T1000 (cell line): ENCODE data around the gene PPP1R3A.
"Not testable (repeated sequence)": the region's sequence is repeated elsewhere in the genome, so short reads cannot be mapped to it uniquely, and the experiment has no call there.

ENCODE experiments used
- DNase-seq: peaks from one replicate; lab custom pipeline; 2025; ENCODE audit warnings: mixed read lengths; lab: John Stamatoyannopoulos, UW

The PPP1R3A gene, protein sequence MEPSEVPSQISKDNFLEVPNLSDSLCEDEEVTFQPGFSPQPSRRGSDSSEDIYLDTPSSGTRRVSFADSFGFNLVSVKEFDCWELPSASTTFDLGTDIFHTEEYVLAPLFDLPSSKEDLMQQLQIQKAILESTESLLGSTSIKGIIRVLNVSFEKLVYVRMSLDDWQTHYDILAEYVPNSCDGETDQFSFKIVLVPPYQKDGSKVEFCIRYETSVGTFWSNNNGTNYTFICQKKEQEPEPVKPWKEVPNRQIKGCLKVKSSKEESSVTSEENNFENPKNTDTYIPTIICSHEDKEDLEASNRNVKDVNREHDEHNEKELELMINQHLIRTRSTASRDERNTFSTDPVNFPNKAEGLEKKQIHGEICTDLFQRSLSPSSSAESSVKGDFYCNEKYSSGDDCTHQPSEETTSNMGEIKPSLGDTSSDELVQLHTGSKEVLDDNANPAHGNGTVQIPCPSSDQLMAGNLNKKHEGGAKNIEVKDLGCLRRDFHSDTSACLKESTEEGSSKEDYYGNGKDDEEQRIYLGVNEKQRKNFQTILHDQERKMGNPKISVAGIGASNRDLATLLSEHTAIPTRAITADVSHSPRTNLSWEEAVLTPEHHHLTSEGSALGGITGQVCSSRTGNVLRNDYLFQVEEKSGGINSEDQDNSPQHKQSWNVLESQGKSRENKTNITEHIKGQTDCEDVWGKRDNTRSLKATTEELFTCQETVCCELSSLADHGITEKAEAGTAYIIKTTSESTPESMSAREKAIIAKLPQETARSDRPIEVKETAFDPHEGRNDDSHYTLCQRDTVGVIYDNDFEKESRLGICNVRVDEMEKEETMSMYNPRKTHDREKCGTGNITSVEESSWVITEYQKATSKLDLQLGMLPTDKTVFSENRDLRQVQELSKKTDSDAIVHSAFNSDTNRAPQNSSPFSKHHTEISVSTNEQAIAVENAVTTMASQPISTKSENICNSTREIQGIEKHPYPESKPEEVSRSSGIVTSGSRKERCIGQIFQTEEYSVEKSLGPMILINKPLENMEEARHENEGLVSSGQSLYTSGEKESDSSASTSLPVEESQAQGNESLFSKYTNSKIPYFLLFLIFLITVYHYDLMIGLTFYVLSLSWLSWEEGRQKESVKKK

DNA sequence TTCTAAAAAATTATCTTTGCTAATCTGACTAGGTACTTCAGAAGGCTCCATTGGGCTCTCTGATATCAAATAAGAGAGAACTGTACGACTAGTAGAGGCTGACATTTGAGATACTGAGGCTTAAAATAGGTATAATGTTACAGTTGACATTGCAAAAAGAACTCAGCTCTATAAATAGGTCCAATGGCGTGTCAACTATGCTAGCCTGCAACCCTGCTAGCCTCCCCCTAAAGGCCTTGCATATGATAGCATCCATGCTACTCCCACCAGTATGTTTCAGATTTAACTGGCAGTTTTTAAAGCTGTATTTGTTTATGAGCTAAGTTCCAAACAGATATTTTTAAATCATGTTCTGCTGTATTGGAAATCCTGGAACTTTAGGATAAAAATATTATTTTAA is at the start of gene PPP1R3A:
PPP1R3A (minus strand) TSS at position 64 of the 400 bp plus-strand sequence; CDS start at position 51, 13 bp downstream.
- no peak for DNase-seq

DNA sequence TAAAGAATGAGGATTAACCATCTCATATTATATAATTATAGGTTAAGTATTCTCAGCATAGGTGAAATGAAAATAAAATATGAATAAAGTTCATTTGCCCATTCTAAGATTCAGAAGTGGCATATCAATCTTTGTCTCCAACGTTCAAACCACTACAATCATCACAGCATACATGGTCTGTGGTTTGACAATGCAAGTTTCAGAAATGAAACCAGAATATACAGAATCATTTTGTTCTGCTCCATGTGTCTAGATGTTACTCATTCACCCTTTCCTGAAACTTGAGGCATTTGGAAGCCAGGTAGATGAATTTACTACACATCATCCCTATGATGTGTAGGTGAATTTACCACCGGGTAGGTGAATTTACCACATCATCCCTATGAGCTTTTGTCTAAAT is 44.5 kb upstream of the PPP1R3A start:
- DNase-seq = no peak

DNA sequence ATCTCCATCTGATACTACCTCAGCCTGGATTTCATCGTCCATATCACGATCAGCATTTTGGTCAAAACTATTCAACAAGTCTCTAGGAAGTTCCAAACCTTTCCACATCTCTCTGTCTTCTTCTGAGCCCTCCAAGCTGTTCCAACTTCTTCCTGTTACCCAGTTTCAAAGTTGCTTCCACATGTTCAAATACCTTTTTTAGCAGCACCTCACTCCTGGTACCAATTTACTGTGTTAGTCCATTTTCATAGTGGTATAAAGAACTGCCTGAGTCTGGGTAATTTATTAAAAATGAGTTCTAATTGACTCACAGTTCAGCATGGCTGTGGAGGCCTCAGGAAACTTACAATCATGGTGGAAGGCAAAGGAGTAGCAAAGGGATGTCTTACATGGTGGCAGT is 41.1 kb upstream of the PPP1R3A start:
- DNase-seq = no peak

DNA sequence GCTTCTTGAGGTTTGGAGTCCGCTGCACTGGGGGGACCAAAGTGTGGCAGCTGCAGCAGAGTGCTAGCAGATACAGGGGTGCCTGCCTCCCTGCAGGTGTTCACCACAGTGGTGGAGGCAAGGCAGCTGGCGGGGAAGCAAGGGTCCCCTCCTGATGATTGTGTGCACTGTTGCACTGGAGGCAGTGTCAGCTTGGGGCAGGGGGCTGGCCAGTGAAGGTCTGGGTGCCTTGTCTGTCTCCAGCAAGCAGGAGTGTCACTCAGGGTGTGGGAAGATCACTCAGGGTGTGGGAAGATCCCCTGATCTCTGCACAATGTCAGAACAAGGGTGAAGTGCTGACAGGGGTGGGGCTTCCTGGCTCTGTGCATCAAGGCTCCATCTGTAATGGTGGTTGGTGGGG is 36.3 kb upstream of the PPP1R3A start:
- no peak for DNase-seq

DNA sequence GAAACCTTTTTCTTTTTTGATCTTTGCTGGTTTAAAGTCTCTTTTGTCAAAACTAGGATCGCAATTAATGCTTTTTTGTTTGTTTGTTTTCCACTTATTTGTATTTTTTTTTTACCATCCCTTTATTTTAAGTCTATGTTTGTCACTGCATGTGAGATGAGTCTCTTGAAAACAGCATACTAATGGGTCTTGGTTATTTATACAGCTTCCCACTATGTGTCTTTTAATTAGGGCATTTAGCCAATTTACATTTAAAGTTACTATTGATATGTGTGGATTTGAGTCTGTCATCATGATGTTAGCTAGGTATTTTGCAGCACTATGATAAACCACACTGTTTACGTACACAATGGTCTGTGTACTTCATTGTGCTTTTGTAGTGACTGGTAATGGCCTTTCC is 34.7 kb upstream of the PPP1R3A start:
- no peak for DNase-seq

GRCh38 chr7:113945018-113945938 is 26.5 kb upstream of the PPP1R3A start:
- DNase-seq = no peak

DNA sequence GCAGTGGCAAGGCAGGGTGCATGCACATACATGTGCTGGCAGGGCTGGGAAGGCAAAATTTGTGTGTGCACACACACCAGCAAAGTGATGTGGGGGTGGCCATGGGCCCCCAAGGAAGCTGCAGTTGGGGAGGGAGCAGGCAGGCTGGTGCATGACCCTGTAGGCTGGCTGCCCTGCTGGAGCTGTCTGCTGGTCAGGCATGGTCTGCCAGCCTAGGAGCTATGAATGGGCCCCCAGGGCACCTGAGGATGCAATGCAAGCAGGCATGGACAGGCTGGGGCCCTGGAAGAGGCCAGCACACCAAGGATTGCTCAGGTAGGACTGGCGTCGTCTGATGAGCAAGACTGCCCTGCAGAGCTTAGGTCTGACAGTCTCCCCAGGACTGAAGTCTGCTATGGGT is 18.2 kb upstream of the PPP1R3A start:
- DNase-seq = no peak

DNA sequence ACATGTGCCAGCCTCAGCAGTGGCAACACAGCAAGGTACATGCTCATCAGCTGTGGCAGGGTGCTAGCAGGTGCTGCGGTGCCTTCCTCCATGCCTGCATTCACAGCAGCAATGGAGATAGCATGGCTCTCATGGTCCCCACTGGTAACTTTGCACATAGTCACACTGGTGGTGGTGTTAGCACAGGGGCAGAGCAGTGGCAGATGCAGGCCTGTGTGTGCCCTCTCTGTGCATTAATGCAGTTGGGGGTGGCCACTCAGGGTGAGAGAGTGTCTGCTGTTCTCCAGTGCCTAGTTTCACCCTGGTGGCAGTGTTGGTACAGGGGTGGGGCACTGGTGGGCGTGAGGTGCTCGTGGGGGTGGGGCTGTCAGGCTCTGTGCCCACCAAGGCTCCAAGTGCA is 17.7 kb upstream of the PPP1R3A start:
- DNase-seq = no peak

GRCh38 chr7:113929389-113929788 is 10.6 kb upstream of the PPP1R3A start:
- not testable (repeated sequence) for DNase-seq

DNA sequence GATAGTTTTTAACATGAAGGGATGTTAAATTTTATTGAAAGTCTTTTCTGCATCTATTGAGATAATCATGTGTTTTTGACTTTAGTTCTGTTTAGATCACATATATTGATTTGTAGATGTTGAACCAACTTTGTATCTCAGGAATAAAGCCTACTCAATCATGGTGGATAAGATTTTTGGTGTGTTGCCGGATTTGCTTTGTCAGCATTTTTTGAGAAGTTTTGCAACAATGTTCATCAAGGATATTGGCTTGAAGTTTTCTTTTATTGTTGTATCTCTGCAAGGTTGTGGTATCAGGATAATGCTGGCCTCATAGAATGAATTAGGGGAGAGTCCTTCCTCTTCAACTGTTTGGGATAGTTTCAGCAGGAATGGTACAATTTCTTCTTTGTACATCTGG is 9.3 kb upstream of the PPP1R3A start:
- DNase-seq = no peak

DNA sequence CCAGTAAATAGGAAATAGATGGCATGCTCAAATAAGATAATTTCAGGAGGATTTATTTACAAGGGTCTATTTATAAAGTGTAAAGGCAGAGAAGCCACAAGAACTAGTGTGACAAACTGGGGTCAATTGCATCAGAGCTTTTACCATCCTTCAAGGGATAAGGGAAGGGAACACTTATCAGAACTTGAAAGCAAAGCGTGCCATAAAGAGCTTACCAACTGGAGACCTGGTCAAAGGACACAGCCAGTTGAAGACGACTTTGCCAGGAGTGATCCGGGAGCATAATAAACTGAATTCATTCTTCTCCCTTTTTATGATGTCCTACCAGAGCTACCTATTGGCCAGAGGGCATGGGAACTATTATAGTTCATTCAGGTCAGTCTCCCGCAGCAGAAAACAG is 3.2 kb upstream of the PPP1R3A start:
- no peak for DNase-seq

GRCh38 chr7:113921363-113921762 is 2.6 kb upstream of the PPP1R3A start:
- DNase-seq = no peak

GRCh38 chr7:113917840-113918239 is 969 bp downstream of the PPP1R3A start:
- no peak for DNase-seq

GRCh38 chr7:113915956-113916355 is 2.9 kb downstream of the PPP1R3A start:
- DNase-seq = no peak

GRCh38 chr7:113912876-113913275 is 5.9 kb downstream of the PPP1R3A start:
- no peak for DNase-seq

DNA sequence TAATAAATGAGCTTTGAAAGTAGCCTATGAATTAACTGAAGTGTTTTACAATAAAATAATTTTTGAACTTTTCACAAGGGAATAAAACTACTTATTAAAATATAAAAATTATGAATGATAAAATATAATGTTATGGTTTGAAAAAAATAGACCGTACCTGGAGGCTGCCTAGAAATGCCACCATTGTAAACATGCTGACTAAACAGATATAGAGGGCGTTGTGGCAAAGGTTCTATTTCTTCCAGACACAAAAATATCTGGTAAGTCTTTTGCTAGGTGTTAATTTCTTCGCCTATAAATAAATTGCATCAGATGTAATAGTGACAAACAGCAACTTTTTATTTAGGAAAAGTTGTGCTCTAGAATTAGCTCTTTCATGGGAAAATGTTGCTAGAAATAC is 11.2 kb downstream of the PPP1R3A start:
- DNase-seq = no peak

DNA sequence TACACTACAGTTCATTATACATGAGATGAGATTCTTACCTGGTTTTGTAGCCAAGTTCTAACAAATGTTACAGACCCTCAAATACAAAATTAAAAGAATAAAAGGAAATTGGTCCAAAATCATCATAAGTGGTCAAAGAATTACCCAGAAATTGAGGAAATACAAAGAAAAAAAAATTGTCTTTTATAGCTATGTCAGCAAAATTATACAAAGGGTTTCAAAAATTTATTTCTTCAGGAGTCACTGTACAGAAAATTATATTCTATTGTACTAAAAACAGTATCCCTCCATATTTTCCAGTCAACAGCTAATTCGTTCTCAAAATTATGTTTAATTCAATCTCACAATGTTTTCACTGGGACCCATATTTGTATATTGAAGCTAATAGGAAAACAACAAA is 14.3 kb downstream of the PPP1R3A start:
- DNase-seq = no peak

- no peak for DNase-seq
Measured at GRCh38 chr7:113892818-113893217, 26.0 kb downstream of the PPP1R3A start.

DNA sequence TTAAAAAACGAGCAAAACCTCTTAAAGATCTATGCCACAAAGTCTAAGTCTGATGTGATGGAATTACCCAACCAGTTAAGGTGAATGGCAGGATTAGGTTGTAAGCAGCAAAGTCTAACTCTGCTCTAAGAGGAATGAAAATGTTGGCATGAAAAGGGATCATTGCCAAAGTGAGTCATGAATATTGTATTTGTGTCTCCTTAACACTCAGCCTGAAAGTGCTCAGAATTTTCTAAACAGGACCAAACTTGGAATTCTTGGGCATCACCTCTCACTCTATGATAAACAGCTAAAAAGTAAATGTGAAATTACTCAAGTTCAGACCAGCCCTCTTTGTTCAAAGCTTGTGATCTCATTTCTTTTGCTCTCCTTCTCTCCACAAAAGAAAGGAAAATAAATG is 27.0 kb downstream of the PPP1R3A start:
- no peak for DNase-seq

DNA sequence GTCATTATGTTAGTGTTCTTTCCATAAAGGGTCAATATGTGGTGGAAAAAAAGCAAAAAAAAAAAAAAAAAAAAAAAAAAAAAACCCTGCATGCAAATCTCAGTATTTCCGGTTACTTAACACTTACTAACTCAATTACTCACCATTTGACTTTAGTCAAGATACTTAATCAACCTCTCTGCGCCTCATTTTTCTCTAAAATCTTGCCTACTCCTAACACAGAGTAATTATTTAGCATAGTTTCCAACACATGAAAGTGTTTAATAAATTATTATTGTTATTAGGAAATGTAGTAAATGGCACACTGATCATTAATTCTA is 27.8 kb downstream of the PPP1R3A start:
- DNase-seq = no peak

- no peak for DNase-seq
Measured at GRCh38 chr7:113890331-113891030, 28.3 kb downstream of the PPP1R3A start.
